Panc1 (cell line): ENCODE data around the gene COPS7A. TPM values are rescaled to one million over a fixed set of nuclear protein-coding genes. Genes with fewer than 3 reads are reported as not detected.

Experiments used
- ATAC-seq: fragments of 200-7000 bp; cut with Tn5 transposase; 2 replicates; pipeline ENCODE4 v1.9.1; 2020; ENCODE audit warnings: mild to moderate bottlenecking, moderate library complexity
- BruUV-seq: library from RNA; stranded (reverse); fragments of 400-500 nt; replicated peaks from 2 replicates; lab custom pipeline; 2021; lab: Mats Ljungman, UMichigan
- CTCF ChIA-PET: fragments of 300-600 bp; sonication (Branson Sonifier 250); formaldehyde crosslinking; loops from one replicate; lab custom pipeline; 2022; ENCODE audit warnings: antibody characterized with exemption; lab: Charles Lee
- POLR2A ChIA-PET: fragments of 300-600 bp; sonication (Branson Sonifier 250); formaldehyde crosslinking; loops from one replicate; lab custom pipeline; 2022; ENCODE audit warnings: antibody characterized with exemption; lab: Charles Lee
- DNase-seq: peaks from one replicate; pipeline ENCODE4 v3.0.0-alpha.2; 2010; ENCODE audit warnings: low read depth, low spot score
- H3K27ac ChIP-seq: 2 replicates; pipeline ENCODE4 v1.5.1; 2011; ENCODE audit warnings: mild to moderate bottlenecking, low read length, inconsistent platforms
- H3K27me3 ChIP-seq: fragments of 200-500 bp; sonication (Bioruptor generic); 2 replicates; pipeline ENCODE4 v1.6.0; 2014; ENCODE audit warnings: low read length, inconsistent platforms; ENCODE audit not compliant: control insufficient read depth, insufficient read depth
- H3K36me3 ChIP-seq: fragments of 200-500 bp; sonication (Bioruptor generic); 2 replicates; pipeline ENCODE4 v1.5.1; 2014; ENCODE audit warnings: inconsistent platforms, mild to moderate bottlenecking, low read length, moderate library complexity; ENCODE audit not compliant: control insufficient read depth, insufficient read depth
- H3K4me1 ChIP-seq: 2 replicates; pipeline ENCODE4 v1.5.1; 2011; ENCODE audit warnings: inconsistent platforms, mild to moderate bottlenecking, low read length, moderate library complexity; ENCODE audit not compliant: control insufficient read depth, insufficient read depth
- H3K4me3 ChIP-seq, 2 experiments: 2 replicates each; pipeline ENCODE4 v1.5.1; 2011 to 2012; ENCODE audit warnings: low read depth in 2 of 2, low read length in 2 of 2, mild to moderate bottlenecking in 2 of 2, inconsistent platforms in 1 of 2, moderate library complexity in 1 of 2
- H3K9me3 ChIP-seq: fragments of 200-500 bp; sonication (Bioruptor generic); 2 replicates; pipeline ENCODE4 v1.5.1; 2014; ENCODE audit warnings: low read depth, mild to moderate bottlenecking, inconsistent platforms, low read length, moderate library complexity; ENCODE audit not compliant: control insufficient read depth, insufficient read depth
- POLR2AphosphoS5 ChIP-seq: IDR thresholded peaks from 2 replicates; pipeline ENCODE4 v1.6.1; 2012; ENCODE audit warnings: mild to moderate bottlenecking, low read depth, low read length, moderate library complexity
- SIN3A ChIP-seq: IDR thresholded peaks from 2 replicates; pipeline ENCODE4 v1.6.1; 2012; ENCODE audit warnings: low read depth, mild to moderate bottlenecking, low read length, moderate library complexity, borderline replicate concordance; ENCODE audit not compliant: insufficient read depth
- TCF7L2 ChIP-seq: IDR thresholded peaks from 2 replicates; pipeline ENCODE4 v1.6.1; 2011; ENCODE audit warnings: mild to moderate bottlenecking, low read depth, low read length, inconsistent platforms
- in situ Hi-C: cut with HindIII; loops from 2 replicates; pipeline ENCODE4 v1.10.0; 2016; ENCODE audit warnings: low sequenced_read_pairs, low pct_unique_long_range_greater_than_20kb
- intact Hi-C: fragments of 100-400 bp; cut with micrococcal nuclease; formaldehyde crosslinking; loops from one replicate; pipeline ENCODE4 v1.10.0; 2022; ENCODE audit not compliant: unreplicated experiment
- total RNA-seq: library from RNA; stranded (reverse); gene quantifications from one replicate; pipeline ENCODE4 v1.2.1, GENCODE V29; 2021; ENCODE audit not compliant: unreplicated experiment
- TF ChIP-seq, protein P1 (sequence below), 2 experiments: IDR thresholded peaks; 2 replicates each; pipeline ENCODE4 v1.6.1; 2011 to 2012; ENCODE audit warnings: low read depth in 2 of 2, control low read depth in 1 of 2, low read length in 1 of 2, mild to moderate bottlenecking in 1 of 2, moderate library complexity in 1 of 2; ENCODE audit not compliant: insufficient read depth in 1 of 2
- TF ChIP-seq, protein P2 (sequence below): fragments of 450-650 bp; IDR thresholded peaks from 2 replicates; pipeline ENCODE4 v1.5.1; 2017; ENCODE audit warnings: mild to moderate bottlenecking

The COPS7A gene
- total RNA-seq, 1 experiment from 2014 or later = 37.5 TPM

DNA sequence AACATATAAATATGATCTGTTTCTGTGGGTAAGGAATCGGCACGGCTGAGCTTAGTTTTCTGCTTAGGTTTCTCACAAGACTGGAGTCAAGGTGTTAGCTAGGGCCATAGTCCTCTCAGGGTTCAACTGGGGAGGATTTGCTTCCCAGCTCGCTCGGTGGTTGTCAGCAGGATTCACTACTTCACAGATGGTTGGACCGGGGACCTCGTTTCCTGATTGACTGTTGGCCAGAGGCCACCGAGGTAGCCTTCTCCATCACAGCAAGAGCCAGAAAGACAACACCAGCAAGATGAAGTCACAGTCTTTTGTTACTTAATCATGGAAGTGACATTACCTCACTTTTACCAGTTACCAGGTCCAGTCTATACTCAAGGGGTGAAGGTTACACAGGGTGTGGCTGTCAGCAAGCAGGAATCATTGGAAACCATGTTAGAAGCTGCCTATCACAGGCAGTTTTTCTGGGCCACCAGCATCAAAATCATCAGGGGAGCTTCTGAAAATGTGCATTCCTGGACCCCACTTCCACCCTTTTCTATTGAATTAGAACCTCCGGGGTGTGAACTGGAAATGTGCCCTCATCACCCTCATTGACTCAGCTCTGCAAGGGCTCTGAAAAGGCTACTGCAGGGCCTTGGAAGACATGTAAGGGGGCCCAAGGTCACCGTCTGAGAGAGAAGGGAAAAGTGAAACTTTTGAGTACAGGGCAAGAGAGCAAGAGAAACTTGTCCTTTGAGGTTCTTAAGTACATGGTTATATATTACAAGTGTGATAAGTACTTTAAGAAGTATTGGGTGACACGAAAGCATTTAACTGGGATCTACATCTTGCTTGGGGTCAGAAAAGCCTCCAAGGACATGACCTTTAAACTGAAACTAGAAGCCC lies 10.9 kb downstream of the COPS7A start:
- in situ Hi-C loops (no loop called here), intact Hi-C loops (no loop called here)
- ChIA-PET POLR2A (no interaction called here), CTCF (no interaction called here)
- Histone ChIP-seq H3K4me3 (no peak overlapping the region), H3K27ac (no peak overlapping the region), H3K4me1 (peaks cover 7% of the 10 kb centered on the region; the same call in 1 of the 2 replicates), H3K9me3 (no peaks in the 10 kb centered on the region), H3K36me3 (no peaks in the 10 kb centered on the region), H3K27me3 (no peaks in the 10 kb centered on the region)
- no peak for DNase-seq
- TF ChIP-seq, protein P1, sequence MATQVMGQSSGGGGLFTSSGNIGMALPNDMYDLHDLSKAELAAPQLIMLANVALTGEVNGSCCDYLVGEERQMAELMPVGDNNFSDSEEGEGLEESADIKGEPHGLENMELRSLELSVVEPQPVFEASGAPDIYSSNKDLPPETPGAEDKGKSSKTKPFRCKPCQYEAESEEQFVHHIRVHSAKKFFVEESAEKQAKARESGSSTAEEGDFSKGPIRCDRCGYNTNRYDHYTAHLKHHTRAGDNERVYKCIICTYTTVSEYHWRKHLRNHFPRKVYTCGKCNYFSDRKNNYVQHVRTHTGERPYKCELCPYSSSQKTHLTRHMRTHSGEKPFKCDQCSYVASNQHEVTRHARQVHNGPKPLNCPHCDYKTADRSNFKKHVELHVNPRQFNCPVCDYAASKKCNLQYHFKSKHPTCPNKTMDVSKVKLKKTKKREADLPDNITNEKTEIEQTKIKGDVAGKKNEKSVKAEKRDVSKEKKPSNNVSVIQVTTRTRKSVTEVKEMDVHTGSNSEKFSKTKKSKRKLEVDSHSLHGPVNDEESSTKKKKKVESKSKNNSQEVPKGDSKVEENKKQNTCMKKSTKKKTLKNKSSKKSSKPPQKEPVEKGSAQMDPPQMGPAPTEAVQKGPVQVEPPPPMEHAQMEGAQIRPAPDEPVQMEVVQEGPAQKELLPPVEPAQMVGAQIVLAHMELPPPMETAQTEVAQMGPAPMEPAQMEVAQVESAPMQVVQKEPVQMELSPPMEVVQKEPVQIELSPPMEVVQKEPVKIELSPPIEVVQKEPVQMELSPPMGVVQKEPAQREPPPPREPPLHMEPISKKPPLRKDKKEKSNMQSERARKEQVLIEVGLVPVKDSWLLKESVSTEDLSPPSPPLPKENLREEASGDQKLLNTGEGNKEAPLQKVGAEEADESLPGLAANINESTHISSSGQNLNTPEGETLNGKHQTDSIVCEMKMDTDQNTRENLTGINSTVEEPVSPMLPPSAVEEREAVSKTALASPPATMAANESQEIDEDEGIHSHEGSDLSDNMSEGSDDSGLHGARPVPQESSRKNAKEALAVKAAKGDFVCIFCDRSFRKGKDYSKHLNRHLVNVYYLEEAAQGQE (IDR thresholded peaks at IDR 0.05; ENCODE audit: insufficient read depth in 1 of 2, low read depth in 2 of 2, low read length in 1 of 2) = no peak
- ATAC-seq = no peak
- BruUV-seq = no TSS peak

DNA sequence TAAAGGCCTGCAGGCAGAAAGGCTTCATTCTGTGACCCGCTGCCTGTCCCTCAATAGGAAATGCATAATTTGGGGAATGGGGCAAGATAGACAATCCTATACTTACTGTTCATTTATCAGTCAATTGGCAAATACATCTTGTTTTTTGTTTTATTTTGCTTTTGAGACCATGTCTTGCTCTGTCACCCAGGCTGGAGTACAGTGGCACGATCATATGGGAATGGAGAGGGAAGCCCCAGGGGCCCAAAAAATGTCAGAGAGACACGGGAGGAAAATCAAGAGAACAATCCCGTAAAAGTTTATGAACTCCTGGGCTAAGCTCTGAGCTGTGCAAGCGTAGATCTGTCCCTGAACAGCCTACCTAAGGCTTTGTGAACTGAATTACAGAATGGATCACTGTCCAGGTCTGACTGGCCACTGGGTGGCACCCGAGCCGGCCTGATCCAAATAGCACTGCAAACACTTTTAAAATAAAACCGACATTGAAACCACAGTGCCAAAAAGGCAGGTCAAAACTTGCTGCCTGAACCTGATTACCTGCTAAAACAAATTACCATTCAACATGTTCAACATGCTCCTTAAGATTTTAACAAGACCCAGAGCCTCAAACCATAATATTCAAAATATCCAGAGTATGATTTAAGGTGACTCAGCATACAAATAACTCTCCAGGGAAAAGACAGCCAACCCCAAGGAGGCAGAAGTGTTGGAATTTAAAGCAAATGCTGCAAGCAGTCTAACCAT lies 11.8 kb downstream of the COPS7A start:
- Histone ChIP-seq H3K4me1 (peaks cover 7% of the 10 kb centered on the region; the same call in 1 of the 2 replicates), H3K27me3 (no peaks in the 10 kb centered on the region), H3K4me3 (no peak overlapping the region), H3K9me3 (no peaks in the 10 kb centered on the region), H3K27ac (peak overlapping the region; percentile 66), H3K36me3 (no peaks in the 10 kb centered on the region)
- ChIA-PET POLR2A (no interaction called here), CTCF (no interaction called here)
- no peak for TF ChIP-seq SIN3A
- no peak for TF ChIP-seq POLR2AphosphoS5
- TF ChIP-seq, protein P2, sequence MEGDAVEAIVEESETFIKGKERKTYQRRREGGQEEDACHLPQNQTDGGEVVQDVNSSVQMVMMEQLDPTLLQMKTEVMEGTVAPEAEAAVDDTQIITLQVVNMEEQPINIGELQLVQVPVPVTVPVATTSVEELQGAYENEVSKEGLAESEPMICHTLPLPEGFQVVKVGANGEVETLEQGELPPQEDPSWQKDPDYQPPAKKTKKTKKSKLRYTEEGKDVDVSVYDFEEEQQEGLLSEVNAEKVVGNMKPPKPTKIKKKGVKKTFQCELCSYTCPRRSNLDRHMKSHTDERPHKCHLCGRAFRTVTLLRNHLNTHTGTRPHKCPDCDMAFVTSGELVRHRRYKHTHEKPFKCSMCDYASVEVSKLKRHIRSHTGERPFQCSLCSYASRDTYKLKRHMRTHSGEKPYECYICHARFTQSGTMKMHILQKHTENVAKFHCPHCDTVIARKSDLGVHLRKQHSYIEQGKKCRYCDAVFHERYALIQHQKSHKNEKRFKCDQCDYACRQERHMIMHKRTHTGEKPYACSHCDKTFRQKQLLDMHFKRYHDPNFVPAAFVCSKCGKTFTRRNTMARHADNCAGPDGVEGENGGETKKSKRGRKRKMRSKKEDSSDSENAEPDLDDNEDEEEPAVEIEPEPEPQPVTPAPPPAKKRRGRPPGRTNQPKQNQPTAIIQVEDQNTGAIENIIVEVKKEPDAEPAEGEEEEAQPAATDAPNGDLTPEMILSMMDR = peak; percentile 85
- TF ChIP-seq, protein P1 (IDR thresholded peaks at IDR 0.05; ENCODE audit: insufficient read depth in 1 of 2, low read depth in 2 of 2, low read length in 1 of 2) = no peak
- no peak for TF ChIP-seq TCF7L2
- BruUV-seq = no TSS peak
- intact Hi-C loops = loop anchor here (1.0 kb wide), 1 partner anchor 90 kb away; no protein-coding TSS in a partner anchor
- peak; percentile 32 for DNase-seq
- ATAC-seq = peak; percentile 100
- in situ Hi-C loops = no loop called here
